H9 (cell line): ENCODE measurements around the gene BASP1. TPM values are rescaled to one million over a fixed set of nuclear protein-coding genes. Genes with fewer than 3 reads are reported as not detected.
"Not testable (repeated sequence)": the region's sequence is repeated elsewhere in the genome, so short reads cannot be mapped to it uniquely, and the experiment has no call there.

Source experiments
- DNase-seq: peaks from one replicate; pipeline ENCODE4 v3.0.0-alpha.2; 2017
- H2AFZ ChIP-seq: one replicate; pipeline ENCODE4 v1.6.1; 2013; ENCODE audit warnings: mild to moderate bottlenecking, low read length, control low read depth, moderate library complexity
- H2AK5ac ChIP-seq: 2 replicates; pipeline ENCODE4 v1.6.1; 2013; ENCODE audit warnings: low read length, control low read depth, mixed read lengths; ENCODE audit not compliant: insufficient read length
- H2BK120ac ChIP-seq: one replicate; pipeline ENCODE4 v1.6.1; 2013; ENCODE audit warnings: low read depth, mild to moderate bottlenecking, low read length, control low read depth, inconsistent platforms; ENCODE audit not compliant: poor library complexity, severe bottlenecking
- H2BK12ac ChIP-seq: 2 replicates; pipeline ENCODE4 v1.6.1; 2013; ENCODE audit warnings: low read length, control low read depth, mixed read lengths, low read depth; ENCODE audit not compliant: insufficient read length
- H2BK15ac ChIP-seq: 2 replicates; pipeline ENCODE4 v1.6.1; 2013; ENCODE audit warnings: low read depth, low read length, control low read depth
- H2BK20ac ChIP-seq: one replicate; pipeline ENCODE4 v1.6.1; 2013; ENCODE audit warnings: low read depth, mild to moderate bottlenecking, low read length, control low read depth, inconsistent platforms; ENCODE audit not compliant: poor library complexity, severe bottlenecking
- H2BK5ac ChIP-seq: 2 replicates; pipeline ENCODE4 v1.6.1; 2013; ENCODE audit warnings: low read length, control low read depth, mixed read lengths; ENCODE audit not compliant: insufficient read length
- H3K14ac ChIP-seq: 2 replicates; pipeline ENCODE4 v1.6.1; 2013; ENCODE audit warnings: low read length, control low read depth; ENCODE audit not compliant: insufficient read depth
- H3K18ac ChIP-seq: 2 replicates; pipeline ENCODE4 v1.6.1; 2013; ENCODE audit warnings: low read depth, mild to moderate bottlenecking, mixed read lengths, low read length, control low read depth; ENCODE audit not compliant: insufficient read length
- H3K23ac ChIP-seq: 2 replicates; pipeline ENCODE4 v1.6.1; 2013; ENCODE audit warnings: low read length, control low read depth, mixed read lengths, low read depth; ENCODE audit not compliant: insufficient read length
- H3K23me2 ChIP-seq: 2 replicates; pipeline ENCODE4 v1.6.1; 2013; ENCODE audit warnings: low read depth, mild to moderate bottlenecking, mixed read lengths, low read length, control low read depth; ENCODE audit not compliant: insufficient read length, poor library complexity, severe bottlenecking
- H3K27ac ChIP-seq: 2 replicates; pipeline ENCODE4 v1.5.1; 2013; ENCODE audit warnings: low read length, control low read depth, mixed read lengths, low read depth; ENCODE audit not compliant: insufficient read length
- H3K27me3 ChIP-seq: 2 replicates; pipeline ENCODE4 v1.6.1; 2013; ENCODE audit warnings: low read length, control low read depth, inconsistent platforms; ENCODE audit not compliant: insufficient read depth
- H3K4ac ChIP-seq: 2 replicates; pipeline ENCODE4 v1.6.1; 2013; ENCODE audit warnings: low read depth, mild to moderate bottlenecking, control low read depth, inconsistent platforms, low read length, moderate library complexity
- H3K4me1 ChIP-seq: 2 replicates; pipeline ENCODE4 v1.6.1; 2013; ENCODE audit warnings: low read length, control low read depth, inconsistent platforms; ENCODE audit not compliant: insufficient read depth
- H3K4me2 ChIP-seq: 2 replicates; pipeline ENCODE4 v1.6.1; 2013; ENCODE audit warnings: low read length, control low read depth, mixed read lengths; ENCODE audit not compliant: insufficient read length, insufficient read depth
- H3K56ac ChIP-seq: 2 replicates; pipeline ENCODE4 v1.6.1; 2013; ENCODE audit warnings: low read depth, mild to moderate bottlenecking, mixed read lengths, low read length, control low read depth; ENCODE audit not compliant: insufficient read length
- H3K79me1 ChIP-seq: 2 replicates; pipeline ENCODE4 v1.6.1; 2013; ENCODE audit warnings: low read depth, mild to moderate bottlenecking, moderate library complexity, low read length, control low read depth, inconsistent platforms; ENCODE audit not compliant: insufficient read depth, poor library complexity, severe bottlenecking
- H3K79me2 ChIP-seq: 2 replicates; pipeline ENCODE4 v1.6.1; 2013; ENCODE audit warnings: low read length, control low read depth, inconsistent platforms; ENCODE audit not compliant: insufficient read depth
- H3K9ac ChIP-seq: 2 replicates; pipeline ENCODE4 v1.6.1; 2013; ENCODE audit warnings: low read length, control low read depth, mixed read lengths; ENCODE audit not compliant: insufficient read length; ENCODE audit errors: extremely low read depth
- H3K9me3 ChIP-seq: one replicate; pipeline ENCODE4 v1.6.1; 2013; ENCODE audit warnings: low read depth, low read length, inconsistent platforms; ENCODE audit not compliant: control insufficient read depth
- H3T11ph ChIP-seq: one replicate; pipeline ENCODE4 v1.6.1; 2013; ENCODE audit warnings: mild to moderate bottlenecking, low read length, control low read depth, inconsistent platforms
- H4K20me1 ChIP-seq: one replicate; pipeline ENCODE4 v1.6.1; 2013; ENCODE audit not compliant: control insufficient read depth, insufficient read length, insufficient read depth
- H4K5ac ChIP-seq: 2 replicates; pipeline ENCODE4 v1.6.1; 2013; ENCODE audit warnings: low read depth, mild to moderate bottlenecking, mixed read lengths, low read length, control low read depth; ENCODE audit not compliant: insufficient read length
- H4K8ac ChIP-seq: replicated peaks from 2 replicates; pipeline ENCODE4 v1.6.1; 2013; ENCODE audit warnings: low read length, control low read depth, mixed read lengths, low read depth; ENCODE audit not compliant: insufficient read length
- H4K91ac ChIP-seq: 2 replicates; pipeline ENCODE4 v1.6.1; 2013; ENCODE audit warnings: low read depth, mild to moderate bottlenecking, moderate library complexity, mixed read lengths, low read length, control low read depth; ENCODE audit not compliant: insufficient read length
- H3K27ac Mint-ChIP-seq, 3 experiments: 2 replicates in 2 of 3; 3 replicates in 1 of 3; pipeline ENCODE4 v1.8.0; 2020 to 2021; ENCODE audit warnings: mixed read lengths in 3 of 3, mild to moderate bottlenecking in 1 of 3, moderate library complexity in 1 of 3
- H3K27me3 Mint-ChIP-seq: 2 replicates; pipeline ENCODE4 v1.8.0; 2021; ENCODE audit warnings: low read depth, mild to moderate bottlenecking, moderate library complexity, mixed read lengths
- H3K36me3 Mint-ChIP-seq, 3 experiments: 2 replicates in 2 of 3; 3 replicates in 1 of 3; pipeline ENCODE4 v1.8.0; 2020 to 2021; ENCODE audit warnings: low read depth in 3 of 3, mixed read lengths in 3 of 3; ENCODE audit not compliant: insufficient read depth in 1 of 3
- H3K4me1 Mint-ChIP-seq, 2 experiments: 2 replicates each; pipeline ENCODE4 v1.8.0; 2020; ENCODE audit warnings: mixed read lengths in 2 of 2
- H3K4me3 Mint-ChIP-seq, 2 experiments: 2 replicates in 1 of 2; 3 replicates in 1 of 2; pipeline ENCODE4 v1.8.0; 2020 to 2021; ENCODE audit warnings: mild to moderate bottlenecking in 2 of 2, mixed read lengths in 2 of 2, moderate library complexity in 1 of 2
- H3K9me3 Mint-ChIP-seq, 2 experiments: 2 replicates in 1 of 2; 3 replicates in 1 of 2; pipeline ENCODE4 v1.8.0; 2020; ENCODE audit warnings: mild to moderate bottlenecking in 2 of 2, mixed read lengths in 2 of 2, moderate library complexity in 1 of 2
- WGBS: extraction: QIAGEN DNeasy Blood & Tissue Kit; methylation state at CpG from one replicate; pipeline ENCODE4 v1.1.7; 2013; ENCODE audit warnings: missing lambda C conversion rate, low lambda C conversion rate, mixed read lengths; ENCODE audit not compliant: insufficient read length; ENCODE audit errors: extremely low coverage; 5-methylcytosine and 5-hydroxymethylcytosine counted together
- total RNA-seq: library from RNA; stranded (reverse); gene quantifications from 2 replicates; pipeline ENCODE4 v1.2.1, GENCODE V29; 2021

Gene BASP1
- total RNA-seq, 1 experiment from 2014 or later, result 180 TPM

GRCh38 chr5:17311811-17312210, 94.4 kb downstream of the BASP1 start:
- no CpG with 5 or more reads among the region's 31 CpGs for WGBS
- H3K79me2 ChIP-seq, DNase-seq, H4K8ac ChIP-seq, H4K5ac ChIP-seq, H2AFZ ChIP-seq, H3K14ac ChIP-seq, H2AK5ac ChIP-seq, H4K91ac ChIP-seq, H2BK120ac ChIP-seq, H3K4ac ChIP-seq, H3K23ac ChIP-seq, H3K9me3 ChIP-seq, H3K4me3 Mint-ChIP-seq, H3K9me3 Mint-ChIP-seq, H3K4me2 ChIP-seq, H3K18ac ChIP-seq, H3K27ac ChIP-seq, H3K36me3 Mint-ChIP-seq, H3K79me1 ChIP-seq, H3K56ac ChIP-seq, H3T11ph ChIP-seq, H4K20me1 ChIP-seq, H3K27ac Mint-ChIP-seq, H2BK15ac ChIP-seq, H2BK12ac ChIP-seq, H3K27me3 Mint-ChIP-seq, H2BK20ac ChIP-seq, H3K27me3 ChIP-seq, H3K9ac ChIP-seq, H3K23me2 ChIP-seq, H2BK5ac ChIP-seq, H3K4me1 ChIP-seq: not testable (repeated sequence)
- peaks cover 31 to 34% of the 10 kb centered on the region in 2 experiments for H3K4me1 Mint-ChIP-seq
